Measurements from ENCODE around the gene SETD3.

SETD3 gene

DNA sequence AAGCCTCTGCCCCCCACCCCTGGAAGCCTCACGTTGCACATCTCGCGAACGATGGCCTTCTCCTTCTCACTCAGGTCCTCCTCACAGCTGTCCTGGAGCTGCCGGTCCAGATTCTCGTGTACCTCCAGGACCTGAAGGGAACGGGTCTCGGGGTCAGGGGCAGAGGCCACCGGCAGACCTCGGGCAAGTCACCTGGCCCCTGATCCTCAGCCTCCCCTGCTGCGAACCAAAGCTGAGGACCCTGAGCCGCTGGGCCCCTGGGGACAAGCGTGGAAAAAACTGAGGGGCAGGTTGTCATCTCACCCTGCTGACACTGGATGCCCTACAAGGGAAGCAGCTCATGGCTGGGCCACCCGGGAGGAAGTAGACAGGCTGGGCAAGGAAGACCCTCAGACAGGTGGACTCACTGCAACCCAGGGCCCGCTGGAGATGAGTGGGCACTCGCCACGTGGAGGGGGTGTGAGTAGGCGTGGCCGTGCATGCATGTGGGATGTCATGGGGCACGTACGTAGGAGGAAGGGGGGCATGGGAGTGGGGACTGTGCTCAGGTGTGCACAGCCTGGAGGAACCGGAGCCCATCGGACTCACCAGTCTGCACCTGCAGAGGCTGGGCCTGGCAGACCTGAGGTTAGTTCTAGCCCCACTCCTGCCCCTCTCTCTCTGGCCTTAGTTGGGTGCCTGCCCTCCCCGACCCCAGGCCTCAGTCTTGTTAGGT, 35.7 kb upstream of the SETD3 start:
- DNase-seq: no peak

DNA sequence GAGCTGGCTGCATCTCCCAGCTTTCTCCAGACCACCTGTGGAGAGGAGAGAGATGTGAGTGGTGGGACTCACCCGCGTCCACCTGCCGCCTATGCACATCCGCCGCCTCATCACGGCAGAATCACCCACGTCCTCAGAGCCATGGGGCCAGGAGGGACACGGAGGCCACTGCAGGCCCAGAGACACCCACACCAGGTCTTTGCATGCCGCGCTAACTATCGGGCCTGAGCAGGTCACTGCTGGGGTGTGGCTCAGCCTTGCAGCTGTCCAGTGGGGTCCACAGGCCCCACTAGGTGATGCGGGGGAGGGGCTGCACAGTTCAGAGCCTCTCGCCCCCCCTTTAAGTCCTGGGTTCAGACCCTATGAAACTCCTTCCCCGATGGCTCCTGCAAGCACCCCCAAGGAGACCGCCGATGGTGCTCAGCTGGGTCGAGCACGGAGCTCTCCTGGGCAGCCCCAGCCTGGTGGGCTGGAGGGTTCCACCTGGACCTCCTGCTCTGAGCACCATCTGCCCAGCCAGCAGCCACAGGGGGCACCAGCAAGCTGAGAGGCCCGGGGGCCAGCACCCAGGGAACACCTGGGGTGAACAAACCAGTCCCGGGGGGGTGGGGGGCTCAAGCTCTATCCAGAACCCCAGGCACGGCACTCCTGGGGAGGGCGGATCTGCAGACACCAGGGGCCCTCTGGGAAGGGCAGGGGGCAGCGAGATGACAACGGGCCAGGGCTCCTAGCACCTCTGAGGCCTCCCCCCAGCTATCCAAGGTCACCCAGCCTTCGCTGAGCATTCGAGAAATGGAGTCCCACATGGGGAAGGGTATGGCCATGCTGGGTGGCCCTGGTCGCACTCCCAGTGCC, 34.9 kb upstream of the SETD3 start:
- no peak for DNase-seq

DNA sequence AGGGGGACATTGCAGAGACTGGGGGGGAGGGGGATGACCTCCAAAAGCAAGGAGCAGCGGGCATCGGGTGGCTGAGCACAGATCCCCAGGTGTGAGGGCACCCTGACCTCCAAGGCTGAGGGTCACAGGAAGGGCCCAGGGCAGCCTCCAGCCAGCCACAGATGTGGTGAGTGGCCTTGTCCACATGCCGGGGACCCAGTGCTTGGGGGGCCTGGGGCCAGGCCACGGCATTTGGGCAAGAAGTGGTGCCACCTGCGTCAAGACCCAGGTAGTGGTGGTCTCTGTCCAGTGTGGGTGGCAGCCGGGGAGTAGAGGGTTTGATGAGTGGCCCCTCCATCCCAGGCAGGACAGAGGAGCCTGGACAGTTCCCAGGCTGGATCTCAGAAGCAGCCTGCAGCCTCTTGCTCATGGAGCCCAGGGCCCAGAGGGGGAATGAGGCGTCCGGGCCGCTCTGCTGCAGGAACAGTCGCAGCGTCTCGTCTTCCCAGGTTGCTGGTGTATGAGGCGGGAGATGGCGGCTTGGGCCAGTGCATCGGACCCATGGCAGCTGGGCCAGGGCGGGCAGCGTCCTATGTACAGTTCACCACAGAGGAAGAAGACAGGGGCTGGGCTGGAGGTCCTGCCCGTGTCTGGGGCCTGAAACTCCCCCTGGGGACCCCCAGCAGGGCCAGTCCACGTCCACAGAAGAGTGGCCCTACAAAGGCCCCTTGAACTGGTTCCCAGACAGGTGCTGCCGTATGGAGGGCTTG, 34.1 kb upstream of the SETD3 start:
- DNase-seq: no peak

DNA sequence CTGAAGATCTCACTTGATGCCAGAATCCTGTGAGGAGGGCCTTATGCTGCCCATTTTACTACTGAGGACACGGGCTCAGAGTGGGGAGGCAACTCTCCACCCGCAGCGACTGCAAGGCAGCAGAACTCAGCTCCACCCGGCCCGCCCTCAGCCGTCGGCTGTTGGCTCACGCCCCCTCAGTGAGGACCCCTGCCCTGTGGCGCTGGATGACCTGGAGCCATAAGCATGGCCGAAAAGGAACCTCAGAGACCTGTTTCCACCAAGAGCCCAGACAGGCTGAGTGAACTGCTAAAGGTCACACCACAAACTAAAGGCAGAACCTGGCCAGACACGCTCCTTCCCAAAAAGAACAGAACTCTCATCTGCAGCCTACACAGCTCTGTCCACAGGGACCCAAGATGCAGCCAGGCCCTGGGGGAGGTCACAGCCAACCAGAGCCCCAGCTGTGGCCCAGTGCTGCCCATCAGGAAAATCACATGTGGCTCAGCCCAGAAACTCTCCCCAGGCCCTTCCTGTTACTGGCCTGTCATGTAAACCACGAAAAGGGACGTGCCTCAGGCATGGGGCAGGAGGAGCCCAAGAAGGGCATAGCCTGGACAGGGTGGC, 33.4 kb upstream of the SETD3 start:
- DNase-seq: no peak

DNA sequence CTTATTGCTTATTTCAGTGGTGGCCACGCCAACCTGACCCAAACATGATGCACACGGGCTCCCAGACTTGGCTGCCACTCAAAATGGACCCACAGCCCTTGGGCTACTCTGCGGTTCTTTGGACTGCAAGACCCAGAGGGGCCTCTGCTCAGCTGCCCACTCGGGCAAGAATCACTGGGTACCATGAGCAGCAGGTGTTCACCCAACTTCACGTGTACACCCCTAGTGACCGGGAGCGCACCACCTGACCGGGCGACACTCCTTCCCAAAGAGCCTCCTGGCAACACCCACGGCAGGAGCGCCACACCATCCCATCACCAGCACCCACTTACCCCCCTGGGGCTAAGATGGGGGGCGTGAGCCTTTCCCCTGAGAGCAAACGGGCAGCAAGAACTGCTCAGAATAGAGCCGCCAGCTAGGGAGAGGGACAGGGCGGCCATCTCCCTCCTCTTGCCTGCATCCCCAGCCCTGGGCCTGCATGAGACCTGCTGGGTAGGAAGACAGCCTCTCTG, 32.6 kb upstream of the SETD3 start:
- no peak for DNase-seq

DNA sequence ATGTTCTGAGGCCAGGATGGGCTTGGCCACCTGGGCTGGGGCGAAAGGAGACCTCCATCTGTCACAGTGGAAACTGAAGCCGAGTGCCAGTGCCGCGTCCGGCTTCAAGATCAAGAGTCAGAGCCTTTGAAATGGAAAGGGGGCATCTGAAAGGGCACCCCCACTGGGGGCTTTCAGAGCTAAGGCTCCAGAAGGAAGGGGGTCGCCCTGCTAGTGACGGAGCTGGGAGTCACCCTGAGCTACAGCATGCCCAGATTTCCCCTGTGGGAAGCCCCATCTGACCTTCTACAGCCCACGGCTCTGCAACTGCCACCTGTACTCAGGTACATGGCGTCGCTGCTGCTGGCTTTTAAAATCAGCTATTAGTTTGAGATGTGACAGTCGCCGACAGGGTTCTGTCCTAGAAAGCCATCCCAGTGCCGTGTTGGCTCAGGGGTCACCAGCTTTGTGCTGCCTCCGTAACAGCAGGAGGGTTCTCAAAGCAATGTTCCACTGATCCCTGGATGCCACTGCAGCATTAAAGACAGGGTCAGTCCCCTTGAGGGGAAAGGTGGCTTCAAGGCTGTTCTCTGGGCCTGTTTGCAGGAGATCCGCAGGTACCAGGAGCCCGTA, 32.0 kb upstream of the SETD3 start:
- no peak for DNase-seq

DNA sequence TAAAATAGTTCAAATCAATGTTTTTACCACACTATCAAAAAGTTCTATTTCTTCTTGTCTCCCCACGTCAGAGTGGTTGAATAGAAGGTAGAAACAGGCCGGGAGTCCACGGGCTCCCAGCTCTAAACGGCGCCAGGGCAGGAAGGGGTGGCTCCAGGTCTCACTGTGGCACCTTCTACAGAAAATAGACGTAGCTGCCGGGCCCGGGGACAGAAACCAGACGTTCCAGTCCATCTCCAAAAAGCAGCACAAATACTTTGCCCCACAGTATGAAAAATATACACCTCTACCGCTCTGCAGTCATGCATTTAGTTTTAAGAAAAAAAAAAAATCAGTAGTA, 31.4 kb upstream of the SETD3 start:
- DNase-seq: no peak

DNA sequence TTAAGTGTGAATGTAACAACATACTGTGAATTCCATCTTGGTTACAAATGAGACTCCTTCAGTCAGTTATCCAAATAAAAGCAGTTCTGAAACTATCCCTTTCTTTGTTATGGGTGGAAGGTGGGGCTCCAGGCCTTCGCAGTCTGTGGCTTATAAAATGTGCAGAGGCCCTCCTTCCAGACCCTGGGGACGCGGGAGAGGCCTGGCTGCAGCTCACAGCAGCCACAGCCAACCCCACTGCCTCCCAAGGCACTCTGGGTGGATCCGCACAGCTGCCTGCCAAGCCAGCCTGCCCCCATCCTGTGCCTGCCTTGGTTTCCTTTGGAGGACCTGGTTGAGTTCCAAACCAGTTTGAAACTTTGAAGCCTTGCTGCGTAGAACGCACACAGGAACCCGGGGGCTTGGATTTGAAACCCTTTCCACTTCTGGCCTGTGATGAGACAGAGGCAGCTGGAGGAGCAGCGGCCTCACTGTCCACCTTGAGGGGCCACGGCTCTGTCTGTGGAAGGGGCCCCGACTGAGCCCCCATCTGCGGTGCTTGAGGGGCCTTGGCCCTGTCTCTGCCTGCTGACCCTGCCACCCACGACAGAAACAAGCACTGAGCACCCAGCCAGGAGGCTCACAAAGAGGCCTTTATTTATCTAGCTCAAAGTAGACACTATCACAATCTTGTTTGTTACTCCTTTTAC, 30.9 kb upstream of the SETD3 start:
- no peak for DNase-seq

DNA sequence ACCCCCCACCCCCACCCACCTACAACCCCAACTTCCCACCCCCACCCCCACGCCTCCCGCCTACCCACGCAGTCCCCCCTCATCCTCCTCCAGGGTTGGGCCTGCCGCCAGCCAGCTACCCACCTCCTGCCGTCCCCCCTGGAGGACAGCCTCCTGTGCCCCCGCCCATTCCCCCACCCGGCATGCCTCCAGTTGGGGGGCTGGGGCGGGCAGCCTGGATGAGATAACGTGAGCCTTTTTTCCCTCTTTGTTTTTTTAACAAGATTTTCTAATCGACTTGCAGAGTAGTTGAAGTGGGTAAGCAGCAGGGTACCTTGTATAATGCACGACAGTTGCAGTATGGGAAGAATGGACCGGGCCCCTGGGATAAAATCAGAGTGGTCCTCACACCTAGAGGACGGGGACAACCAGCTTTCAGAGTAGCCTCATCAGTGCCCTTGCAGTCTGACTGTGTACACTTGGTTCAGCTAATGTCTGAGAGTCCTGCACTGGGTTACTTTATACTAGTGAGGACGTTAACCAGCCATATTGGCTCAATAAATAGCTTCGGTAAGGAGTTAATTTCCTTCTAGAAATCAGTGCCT, 30.0 kb upstream of the SETD3 start:
- DNase-seq: no peak

DNA sequence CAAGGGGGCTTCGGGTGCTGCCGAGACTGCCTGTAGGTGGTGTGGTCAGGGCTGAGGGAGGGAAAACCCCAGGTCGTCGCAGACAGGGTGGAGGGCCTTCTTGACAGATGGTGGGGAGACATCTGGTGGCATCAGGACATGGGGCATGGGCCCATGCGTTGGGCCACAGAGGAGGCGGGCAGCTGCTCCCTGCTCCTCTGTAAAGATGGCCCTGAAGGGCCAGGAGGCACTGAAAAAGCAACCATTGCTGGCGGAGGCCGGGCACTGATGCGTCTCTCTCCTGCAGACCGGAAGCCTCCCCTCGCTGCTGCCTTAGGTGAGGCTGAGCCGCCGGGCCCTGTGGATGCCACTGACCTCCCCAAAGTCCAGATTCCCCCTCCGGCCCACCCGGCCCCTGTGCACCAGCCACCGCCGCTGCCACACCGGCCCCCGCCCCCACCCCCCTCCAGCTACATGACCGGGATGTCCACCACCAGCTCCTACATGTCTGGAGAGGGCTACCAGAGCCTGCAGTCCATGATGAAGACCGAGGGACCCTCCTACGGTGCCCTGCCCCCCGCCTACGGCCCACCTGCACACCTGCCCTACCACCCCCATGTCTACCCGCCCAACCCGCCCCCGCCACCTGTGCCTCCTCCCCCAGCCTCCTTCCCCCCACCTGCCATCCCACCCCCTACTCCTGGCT, 29.4 kb upstream of the SETD3 start:
- DNase-seq: no peak

DNA sequence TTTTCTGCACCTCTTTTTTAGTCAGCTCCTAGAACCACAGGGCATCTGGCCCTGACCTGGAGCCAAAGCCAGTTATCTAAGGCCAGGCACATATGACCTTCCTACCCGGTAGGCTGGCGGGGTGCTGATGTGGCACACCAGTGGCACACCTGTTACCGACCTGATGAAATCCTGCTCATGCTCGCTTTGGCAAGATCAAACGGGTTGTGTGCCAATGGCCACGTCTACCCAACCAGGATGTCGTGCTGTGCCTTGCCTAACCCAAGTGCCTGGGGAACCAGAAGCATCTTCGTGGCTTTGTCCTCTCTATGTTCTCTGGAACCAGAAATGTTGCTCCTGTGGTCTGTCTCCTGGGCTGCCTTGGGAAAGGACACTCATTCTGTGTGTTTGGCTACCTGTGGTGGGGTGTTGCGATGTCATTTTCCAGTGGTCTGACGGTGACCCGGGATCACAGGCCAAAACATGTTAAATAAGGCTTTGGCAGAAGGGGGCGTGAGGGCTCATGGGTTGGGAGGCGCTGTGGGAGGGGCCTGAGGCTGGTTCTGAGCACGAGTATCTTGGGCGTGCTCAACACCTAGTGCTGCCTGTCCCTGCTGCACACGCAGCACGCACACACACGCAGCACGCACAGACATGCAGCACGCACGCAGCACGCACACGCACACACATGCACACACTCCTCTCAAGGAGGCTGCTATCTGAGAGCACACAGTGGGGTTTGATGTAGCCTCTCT, 28.4 kb upstream of the SETD3 start:
- no peak for DNase-seq

DNA sequence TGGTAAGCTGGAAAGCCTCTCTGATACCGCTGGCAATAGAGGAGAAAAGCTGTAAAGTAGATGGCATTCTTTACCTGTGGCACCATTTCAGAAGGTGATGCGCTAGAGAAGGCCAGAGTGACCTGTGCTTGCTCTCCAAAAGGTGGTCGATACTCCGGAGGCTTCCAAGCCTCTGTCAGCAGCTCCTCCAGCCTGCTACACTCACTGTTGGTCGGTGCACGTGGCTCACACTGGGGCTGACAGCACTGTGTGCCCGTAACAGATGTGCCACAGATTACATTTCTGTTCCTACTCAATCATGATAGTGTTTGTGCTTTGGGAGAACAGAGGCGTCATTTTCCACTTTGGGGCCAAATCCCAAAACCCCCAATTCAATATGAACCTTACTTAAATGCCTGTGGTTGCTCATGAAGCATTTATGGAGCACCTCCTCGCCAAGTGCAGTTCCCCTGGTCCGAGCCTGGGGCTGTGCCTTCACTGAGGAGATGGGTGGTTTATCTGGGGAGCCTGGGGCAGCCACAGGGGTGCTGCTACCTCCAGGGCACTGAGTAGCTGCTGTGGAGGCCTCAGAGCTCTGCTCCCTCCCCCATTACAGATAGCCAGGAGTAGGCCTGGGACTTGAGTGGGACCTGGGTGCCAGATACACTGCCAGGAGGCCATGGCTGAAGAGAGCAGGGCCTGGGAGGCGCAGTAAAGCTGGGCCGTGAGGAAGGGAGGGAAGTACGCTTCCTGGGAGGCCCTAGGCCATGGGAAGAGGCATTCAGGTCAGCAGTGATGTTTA, 27.4 kb upstream of the SETD3 start:
- DNase-seq: no peak

DNA sequence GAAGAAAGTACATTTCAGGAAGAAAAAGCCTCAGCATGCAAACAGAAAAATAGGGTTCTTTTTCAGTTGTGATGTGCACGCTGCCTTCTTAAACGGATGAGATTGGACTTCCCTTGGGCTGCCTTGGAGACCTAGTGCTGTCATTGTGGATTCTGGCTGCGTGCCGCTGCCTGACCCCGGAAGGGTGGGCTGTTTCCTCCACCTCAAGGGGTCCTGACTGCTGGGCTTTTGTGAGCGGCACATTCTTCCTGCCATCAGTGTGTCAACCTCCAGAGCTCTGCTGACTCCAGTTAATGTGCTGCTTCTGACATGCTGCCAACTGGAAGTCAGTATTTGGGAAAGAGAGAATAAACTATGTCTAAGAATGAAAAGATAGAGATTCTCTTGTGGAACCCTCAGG, 25.6 kb upstream of the SETD3 start:
- no peak for DNase-seq

DNA sequence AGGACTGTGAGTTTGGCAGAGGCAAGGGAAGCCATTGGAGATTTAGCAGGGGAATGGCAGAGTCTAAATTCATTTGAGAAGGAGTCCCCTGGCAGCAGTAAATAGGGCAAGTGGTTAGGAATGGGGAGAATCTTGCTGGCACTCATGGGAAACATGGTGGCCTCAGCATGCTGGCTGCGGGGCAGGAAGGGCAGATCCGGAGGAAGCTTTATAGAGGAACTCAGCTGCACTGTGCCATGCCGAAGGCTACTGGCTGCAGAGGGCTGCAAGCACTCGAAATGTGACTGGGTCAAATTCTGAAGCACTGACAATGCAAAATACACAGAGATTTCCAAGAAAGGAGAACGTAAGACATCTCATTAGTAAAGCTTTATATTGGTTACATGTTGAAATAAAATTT, 24.4 kb upstream of the SETD3 start:
- DNase-seq: no peak

DNA sequence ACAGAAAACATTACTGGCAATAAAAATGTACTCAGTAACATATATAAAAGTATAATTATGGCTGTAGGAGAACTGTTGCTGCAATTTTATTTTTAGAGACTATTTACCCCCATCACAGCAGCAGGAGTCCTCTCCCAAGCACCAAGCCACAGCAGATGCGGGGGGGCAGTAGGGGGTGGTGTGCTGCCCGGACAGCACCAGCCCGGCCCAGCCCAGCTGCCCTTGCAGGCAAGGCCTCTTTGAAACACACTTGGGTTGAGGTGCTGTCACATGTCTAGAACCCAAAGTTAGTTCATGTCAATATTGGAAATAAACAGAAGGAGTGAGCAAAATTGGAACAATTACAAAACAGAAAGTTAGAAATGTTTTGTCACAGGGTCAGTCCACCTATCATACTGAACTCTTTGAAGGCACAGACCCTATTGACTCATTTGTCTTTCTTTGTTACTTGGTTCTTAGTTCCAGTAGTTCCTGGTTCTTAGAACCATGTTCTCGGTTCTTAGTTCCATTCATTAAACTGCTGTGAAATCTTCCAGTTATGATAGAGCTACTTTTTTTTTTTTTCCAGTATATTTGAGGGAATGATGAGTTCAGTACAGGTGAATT, 23.3 kb upstream of the SETD3 start:
- DNase-seq: no peak

DNA sequence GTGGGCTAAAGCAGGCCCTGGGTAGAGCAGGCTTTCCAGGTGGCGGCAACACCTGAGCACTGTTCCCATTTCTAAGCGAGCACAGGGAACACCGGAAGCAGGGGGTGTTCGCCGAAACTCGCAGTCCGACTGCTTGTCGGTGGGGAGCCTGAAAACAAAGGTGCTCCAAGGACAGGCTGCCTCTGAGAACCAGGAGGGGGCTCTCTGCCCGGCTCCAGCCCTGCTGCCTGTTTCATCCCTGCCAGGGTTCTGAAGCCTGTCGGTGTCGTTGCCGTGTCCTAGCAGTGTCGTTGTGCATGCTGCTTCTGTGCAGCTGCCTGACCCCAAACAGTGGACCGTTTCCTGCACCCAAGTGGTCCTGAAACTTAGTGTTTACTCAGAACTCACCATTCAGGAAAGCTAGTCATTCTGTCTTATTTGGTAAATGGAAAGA, 22.3 kb upstream of the SETD3 start:
- no peak for DNase-seq

DNA sequence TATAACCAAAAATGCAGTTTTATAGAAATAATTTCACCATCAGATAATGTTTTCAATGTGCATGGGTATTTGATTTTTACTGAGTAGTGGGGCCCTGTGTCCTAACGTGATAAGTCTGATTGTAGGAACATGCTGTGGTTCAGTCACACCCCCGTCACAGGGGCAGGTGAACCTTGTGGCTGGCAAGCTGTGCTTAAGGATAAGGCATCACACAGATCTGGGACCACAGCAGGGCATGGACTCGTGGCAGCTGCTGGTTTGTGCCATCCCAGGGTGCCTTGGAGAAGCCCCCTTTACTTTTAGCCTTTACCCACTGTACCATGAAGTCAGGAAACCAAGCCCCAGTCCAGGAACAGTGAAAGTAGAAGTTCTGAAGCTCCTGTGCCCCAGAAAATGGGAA, 17.2 kb upstream of the SETD3 start:
- DNase-seq: no peak

DNA sequence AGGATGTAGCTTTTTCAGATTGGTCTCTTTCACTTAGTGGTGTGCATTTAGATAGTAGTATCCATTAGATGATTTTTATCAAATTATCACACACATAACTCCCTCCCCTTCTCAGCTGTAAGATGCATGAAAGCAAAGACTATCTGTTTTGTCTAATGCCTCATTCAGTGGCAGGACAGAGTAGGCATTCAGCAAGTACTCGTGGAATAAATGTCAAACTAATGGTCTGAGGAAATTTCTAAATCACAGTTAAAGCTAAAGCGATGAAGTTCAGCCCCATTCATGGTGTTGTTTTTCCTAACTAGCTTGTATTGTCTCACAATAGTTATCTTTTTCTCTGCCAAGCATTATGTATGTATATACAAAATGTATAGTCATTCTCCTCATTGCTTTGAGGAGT, 16.7 kb upstream of the SETD3 start:
- DNase-seq: no peak

DNA sequence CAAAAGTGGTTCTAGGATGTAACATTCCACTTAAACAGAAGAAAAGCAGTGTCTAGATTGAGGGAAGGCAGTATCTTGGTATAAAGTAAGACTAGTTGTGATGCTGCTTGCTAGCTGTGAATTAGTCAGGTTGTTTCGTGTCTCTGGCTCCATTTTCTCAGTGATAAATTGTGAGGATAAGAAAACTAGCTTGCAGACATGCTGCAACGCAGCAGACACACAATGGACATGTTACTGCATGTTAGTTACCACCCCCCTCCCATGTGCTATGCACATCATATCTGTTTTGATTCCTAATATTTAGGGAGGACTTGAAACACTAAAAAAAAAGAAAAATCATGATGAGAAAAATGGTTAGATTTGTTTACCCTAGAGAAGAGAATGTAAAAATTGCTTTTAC, 3.4 kb upstream of the SETD3 start:
- no peak for DNase-seq

Measured in NCI-H510A treated with DMSO at 0.1 percent for 48 hours (cell line).